T-helper 17 cell (primary cell): ENCODE results near the gene PHLPP1. TPM values are rescaled to one million over a fixed set of nuclear protein-coding genes. Genes with fewer than 3 reads are reported as not detected.
A peak's percentile ranks its signal among the peaks of the same experiment; 100 is the strongest.

Source experiments
- ATAC-seq: fragments of 150-1000 bp; cut with Tn5 transposase; 2 replicates; pipeline ENCODE4 v1.10.0; 2021; ENCODE audit warnings: mild to moderate bottlenecking, moderate library complexity
- DNase-seq, 3 donors: peaks; one replicate each; pipeline versions ENCODE4 v3.0.0 to v3.0.0-alpha.2; 2020 to 2021
- H3K9me3 ChIP-seq: one replicate; pipeline ENCODE4 v1.7.0; 2013; ENCODE audit warnings: low read length, mild to moderate bottlenecking; ENCODE audit not compliant: control insufficient read depth, poor library complexity, severe bottlenecking
- H3K27ac Mint-ChIP-seq: one replicate; pipeline ENCODE4 v1.8.0; 2022; ENCODE audit warnings: mild to moderate bottlenecking, moderate library complexity, mixed read lengths
- H3K27me3 Mint-ChIP-seq: one replicate; pipeline ENCODE4 v1.8.0; 2022; ENCODE audit warnings: mixed read lengths
- H3K36me3 Mint-ChIP-seq: one replicate; pipeline ENCODE4 v1.8.0; 2022; ENCODE audit warnings: low read depth, mixed read lengths
- H3K4me1 Mint-ChIP-seq: one replicate; pipeline ENCODE4 v1.8.0; 2022; ENCODE audit warnings: mild to moderate bottlenecking, mixed read lengths
- H3K4me3 Mint-ChIP-seq: one replicate; pipeline ENCODE4 v1.8.0; 2022; ENCODE audit warnings: mild to moderate bottlenecking, moderate library complexity, mixed read lengths
- total RNA-seq, 4 donors: library from RNA in 2 of 4; stranded (reverse) in 2 of 4; gene quantifications; one replicate each; pipeline ENCODE4 v1.2.3 and lab custom pipeline; 2022 to 2026

Gene PHLPP1
- total RNA-seq, 2 donors from 2014 or later = 9.0 to 10.8 TPM

DNA sequence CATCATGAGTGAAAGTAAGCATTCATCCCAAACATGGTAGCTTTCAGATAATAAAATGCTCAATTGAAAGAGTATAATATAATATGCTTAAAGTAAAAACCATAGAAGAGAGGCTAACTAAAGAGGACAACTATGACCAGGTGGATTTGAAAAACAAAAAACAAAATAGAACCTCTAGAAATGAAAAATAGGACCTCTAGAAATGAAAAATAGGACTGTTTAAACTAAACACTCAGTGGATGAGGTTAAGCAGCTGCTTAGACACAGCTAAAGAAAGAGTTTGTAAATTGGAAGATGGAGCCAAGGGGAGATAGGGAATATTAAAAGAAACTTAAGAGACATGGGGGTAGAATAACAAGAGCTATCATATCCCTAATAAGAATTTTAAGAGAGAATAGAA lies 302.6 kb downstream of the PHLPP1 start:
- no peaks in the 10 kb centered on the region for H3K9me3 ChIP-seq
- DNase-seq (no peak), ATAC-seq (no peak)
- Mint-ChIP-seq H3K36me3 (peaks cover 4% of the 10 kb centered on the region), H3K4me1 (peaks cover 2% of the 10 kb centered on the region), H3K27me3 (peaks cover 37% of the 10 kb centered on the region), H3K4me3 (no peak overlapping the region), H3K27ac (no peak overlapping the region)

DNA sequence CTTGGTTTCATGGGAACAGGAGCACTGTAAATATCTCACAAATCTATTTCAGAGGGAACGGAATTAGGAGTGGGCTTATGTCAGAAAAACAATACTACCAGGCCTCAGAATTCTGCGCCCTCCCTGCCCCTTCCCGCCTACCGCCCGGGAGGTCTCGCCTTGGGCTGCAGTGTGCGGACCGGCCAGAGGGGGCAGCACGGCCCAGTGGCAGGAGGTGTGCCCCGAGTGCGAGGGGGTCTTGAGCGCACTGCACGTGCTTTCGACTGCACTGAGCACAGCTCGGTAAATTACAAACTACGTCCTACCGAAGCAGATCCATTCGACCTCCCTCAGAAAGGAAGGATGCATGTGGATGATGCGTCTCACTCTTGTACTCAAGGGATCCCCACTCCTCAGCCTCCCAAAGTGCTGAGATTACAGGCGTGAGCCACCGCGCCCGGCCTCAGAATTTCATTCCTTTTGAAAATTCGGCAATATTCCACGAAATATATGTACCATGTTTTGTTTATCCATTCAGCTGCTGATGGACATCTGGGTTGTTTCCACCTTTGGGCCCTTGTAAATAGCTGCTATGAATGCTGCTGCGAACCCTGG lies 307.2 kb downstream of the PHLPP1 start:
- no peak for ATAC-seq
- Mint-ChIP-seq H3K4me3 (no peak overlapping the region), H3K4me1 (peaks cover 2% of the 10 kb centered on the region), H3K27ac (no peak overlapping the region), H3K27me3 (peaks cover 5% of the 10 kb centered on the region), H3K36me3 (peaks cover 4% of the 10 kb centered on the region)
- no peaks in the 10 kb centered on the region for H3K9me3 ChIP-seq
- DNase-seq = no peak

DNA sequence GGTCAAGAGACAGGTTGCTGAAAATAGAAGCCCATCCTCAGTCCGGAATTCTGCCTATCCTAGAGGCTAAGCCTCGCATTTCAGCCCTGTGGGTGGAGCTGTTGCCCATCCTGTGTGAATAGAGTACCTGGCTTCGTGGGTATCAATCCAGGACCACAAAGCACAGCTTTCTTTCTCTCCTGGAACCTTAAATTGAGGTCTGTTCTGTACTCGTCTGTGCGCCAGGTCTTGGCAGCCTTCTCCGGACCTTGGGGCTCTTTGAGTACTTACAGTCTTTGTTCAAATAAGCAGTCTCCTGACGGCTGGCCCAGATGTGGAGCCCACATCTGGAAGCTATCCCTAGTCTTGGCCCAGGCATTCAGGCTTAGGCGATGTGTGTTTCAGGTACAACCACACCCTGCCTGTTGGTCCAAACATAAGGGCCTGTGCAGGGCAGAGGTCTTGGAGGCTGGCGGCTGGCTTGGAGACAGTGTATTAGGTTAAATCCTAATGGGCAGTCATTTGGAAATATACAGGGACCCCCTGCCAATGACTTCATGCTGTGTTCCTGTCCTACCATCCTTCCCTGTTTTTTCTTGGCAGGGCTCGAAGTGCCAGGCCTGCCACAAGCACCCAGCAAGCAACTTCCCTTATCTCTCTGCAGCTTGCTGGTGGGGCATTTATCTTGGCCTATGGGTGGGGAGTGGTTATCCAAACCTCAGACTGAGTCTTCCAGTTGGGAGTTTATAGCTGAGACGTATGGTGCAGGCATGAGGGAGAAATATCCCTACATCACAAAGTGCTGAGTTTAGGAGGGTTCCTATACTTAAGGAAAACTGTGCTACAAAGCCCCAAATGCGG lies 310.1 kb downstream of the PHLPP1 start:
- Mint-ChIP-seq H3K27ac (peak overlapping the region; percentile 4), H3K36me3 (peaks cover 4% of the 10 kb centered on the region), H3K4me3 (no peak overlapping the region), H3K27me3 (peaks cover 12% of the 10 kb centered on the region), H3K4me1 (peaks cover 5% of the 10 kb centered on the region)
- H3K9me3 ChIP-seq = no peaks in the 10 kb centered on the region
- ATAC-seq (no peak), DNase-seq (no peak)

DNA sequence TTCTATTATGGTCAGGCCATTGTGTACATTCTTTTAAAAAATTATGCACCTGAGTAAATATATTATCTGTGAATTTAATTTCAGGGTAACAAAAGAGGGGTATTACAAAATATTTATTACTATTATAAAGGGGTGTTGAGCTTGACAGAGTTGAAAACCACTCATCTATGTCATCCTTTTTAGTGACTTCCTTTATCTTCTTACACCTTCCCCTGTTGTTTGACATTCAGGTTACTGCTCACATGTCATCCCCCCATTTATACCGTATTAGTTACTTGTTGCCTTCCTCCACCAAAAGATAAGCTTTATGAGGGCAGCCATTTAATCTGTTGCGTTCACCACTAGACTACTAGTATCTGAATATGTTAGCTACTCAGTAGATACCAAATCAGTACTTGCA lies 313.0 kb downstream of the PHLPP1 start:
- Mint-ChIP-seq H3K27me3 (peaks cover 12% of the 10 kb centered on the region), H3K4me3 (no peak overlapping the region), H3K27ac (peak overlapping the region; percentile 60), H3K4me1 (peaks cover 2% of the 10 kb centered on the region), H3K36me3 (peaks cover 2% of the 10 kb centered on the region)
- H3K9me3 ChIP-seq = no peaks in the 10 kb centered on the region
- ATAC-seq = no peak
- no peak for DNase-seq

Other genes with a start within 250 kb of the PHLPP1 start
- gene ZCCHC2, start 192.5 kb upstream of the PHLPP1 start, total RNA-seq = 10 to 100 TPM; 69.3 to 71.5 TPM